HCT116 (cell line): ENCODE measurements around the gene GSC2. TPM values are rescaled to one million over a fixed set of nuclear protein-coding genes. Genes with fewer than 3 reads are reported as not detected.

ENCODE experiments used
- ATAC-seq: fragments of 200-7000 bp; cut with Tn5 transposase; 2 replicates; pipeline ENCODE4 v1.9.1; 2020; ENCODE audit warnings: mild to moderate bottlenecking, moderate library complexity
- BruUV-seq: library from RNA; stranded (reverse); fragments of 400-500 nt; replicated peaks from 2 replicates; lab custom pipeline; 2021; lab: Mats Ljungman, UMichigan
- CTCF ChIA-PET: fragments of 300-600 bp; sonication (Branson Sonifier 250); formaldehyde crosslinking; loops from one replicate; lab custom pipeline; 2021; ENCODE audit warnings: antibody characterized with exemption; lab: Charles Lee
- POLR2A ChIA-PET: fragments of 300-600, 350-600 bp; sonication (Branson Sonifier 250); formaldehyde crosslinking; loops from one replicate; lab custom pipeline; 2021; ENCODE audit warnings: antibody characterized with exemption; lab: Charles Lee
- RAD21 ChIA-PET, 2 experiments: fragments of 300-600 bp; sonication (Branson Sonifier 250); formaldehyde crosslinking; loops; one replicate each; lab custom pipeline; 2023; ENCODE audit warnings: low total read pairs in 2 of 2; ENCODE audit not compliant: uncharacterized antibody in 2 of 2, unreplicated experiment in 2 of 2, low non-redundant PET in 1 of 2; lab: Charles Lee
- DNase-seq: peaks from one replicate; pipeline ENCODE4 v3.0.0-alpha.2; 2010; ENCODE audit warnings: low read depth, low spot score
- H2AFZ ChIP-seq: fragments of 200-600 bp; shearing (Covaris generic), sonication (generic); 2 replicates; pipeline ENCODE4 v1.6.1; 2017; ENCODE audit warnings: low read depth, mixed run types, mixed read lengths, antibody characterized with exemption, low read length; ENCODE audit not compliant: poor library complexity, severe bottlenecking
- H3K27ac ChIP-seq: 2 replicates; pipeline ENCODE4 v1.5.1; 2012; ENCODE audit warnings: low read depth, low read length
- H3K27me3 ChIP-seq: fragments of 200-600 bp; sonication (generic); 2 replicates; pipeline ENCODE4 v1.6.1; 2016; ENCODE audit warnings: mixed run types, low read length, mixed read lengths; ENCODE audit not compliant: insufficient read depth
- H3K36me3 ChIP-seq, 2 experiments: fragments of 200-500 bp in 1 of 2; fragments of 200-600 bp in 1 of 2; sonication (Bioruptor generic) in 1 of 2; sonication (generic) in 1 of 2; 2 replicates each; pipeline versions ENCODE4 v1.5.1 to v1.6.1; 2014 to 2016; ENCODE audit warnings: low read length in 2 of 2, inconsistent platforms in 1 of 2, mixed read lengths in 1 of 2, mixed run types in 1 of 2; ENCODE audit not compliant: insufficient read depth in 2 of 2, control insufficient read depth in 1 of 2
- H3K4me1 ChIP-seq, 2 experiments: fragments of 200-600 bp in 1 of 2; sonication (generic) in 1 of 2; 2 replicates each; pipeline versions ENCODE4 v1.5.1 to v1.6.1; 2012 to 2017; ENCODE audit warnings: low read length in 2 of 2, inconsistent platforms in 1 of 2, mild to moderate bottlenecking in 1 of 2, mixed read lengths in 1 of 2, mixed run types in 1 of 2, moderate library complexity in 1 of 2; ENCODE audit not compliant: insufficient read depth in 2 of 2, control insufficient read depth in 1 of 2
- H3K4me2 ChIP-seq: fragments of 200-600 bp; sonication (generic); 2 replicates; pipeline ENCODE4 v1.6.1; 2017; ENCODE audit warnings: mixed run types, low read length, mixed read lengths
- H3K4me3 ChIP-seq, 2 experiments: fragments of 200-600 bp in 1 of 2; sonication (generic) in 1 of 2; replicated peaks in 1 of 2; 2 replicates each; pipeline ENCODE4 v1.5.1; 2011 to 2016; ENCODE audit warnings: low read length in 2 of 2, control low read depth in 1 of 2, low read depth in 1 of 2, mild to moderate bottlenecking in 1 of 2, mixed read lengths in 1 of 2, mixed run types in 1 of 2
- H3K79me2 ChIP-seq: fragments of 200-600 bp; sonication (generic); 2 replicates; pipeline ENCODE4 v1.6.1; 2017; ENCODE audit warnings: mild to moderate bottlenecking, mixed run types, low read length, moderate library complexity, mixed read lengths; ENCODE audit not compliant: insufficient read depth
- H3K9ac ChIP-seq: fragments of 200-600 bp; sonication (generic); 2 replicates; pipeline ENCODE4 v1.6.1; 2016; ENCODE audit warnings: low read length, mixed read lengths
- H3K9me2 ChIP-seq: fragments of 200-600 bp; sonication (generic), shearing (Covaris generic); 2 replicates; pipeline ENCODE4 v1.6.1; 2017; ENCODE audit warnings: mixed run types, mild to moderate bottlenecking, moderate library complexity; ENCODE audit not compliant: insufficient read depth
- H3K9me3 ChIP-seq, 2 experiments: fragments of 200-500 bp in 1 of 2; fragments of 200-600 bp in 1 of 2; sonication (Bioruptor generic) in 1 of 2; sonication (generic) in 1 of 2; 2 replicates each; pipeline ENCODE4 v1.6.1; 2014 to 2017; ENCODE audit warnings: low read length in 2 of 2, mixed read lengths in 2 of 2, inconsistent platforms in 1 of 2, low read depth in 1 of 2, mild to moderate bottlenecking in 1 of 2, mixed run types in 1 of 2, moderate library complexity in 1 of 2; ENCODE audit not compliant: control insufficient read depth in 1 of 2, insufficient read depth in 1 of 2
- H4K20me1 ChIP-seq: fragments of 200-600 bp; sonication (generic), shearing (Covaris generic); 2 replicates; pipeline ENCODE4 v1.6.1; 2017; ENCODE audit warnings: mixed run types, mild to moderate bottlenecking, moderate library complexity; ENCODE audit not compliant: insufficient read depth
- CBX3 ChIP-seq: IDR thresholded peaks from 2 replicates; pipeline ENCODE4 v1.6.1; 2012; ENCODE audit warnings: low read depth
- CEBPB ChIP-seq: IDR thresholded peaks from 2 replicates; pipeline ENCODE4 v1.6.1; 2012; ENCODE audit warnings: low read depth
- EGR1 ChIP-seq: IDR thresholded peaks from 2 replicates; pipeline ENCODE4 v1.6.1; 2012; ENCODE audit warnings: low read depth
- EZH2 ChIP-seq: fragments of 200-600 bp; sonication (generic); IDR thresholded peaks from 2 replicates; pipeline ENCODE4 v1.6.1; 2017; ENCODE audit warnings: antibody characterized with exemption, mixed run types
- EZH2phosphoT487 ChIP-seq: fragments of 200-600 bp; IDR thresholded peaks from 2 replicates; pipeline ENCODE4 v1.6.1; 2018; ENCODE audit warnings: antibody characterized with exemption, borderline replicate concordance
- POLR2A ChIP-seq: IDR thresholded peaks from 2 replicates; pipeline ENCODE4 v1.7.0; 2011; ENCODE audit warnings: borderline replicate concordance; ENCODE audit not compliant: insufficient read depth, insufficient read length; ENCODE audit errors: extremely low read depth
- RAD21 ChIP-seq: IDR thresholded peaks from 2 replicates; pipeline ENCODE4 v1.6.1; 2012; ENCODE audit warnings: low read depth, mild to moderate bottlenecking
- SP1 ChIP-seq: IDR thresholded peaks from 2 replicates; pipeline ENCODE4 v1.6.1; 2012; ENCODE audit warnings: low read depth
- TCF7L2 ChIP-seq: IDR thresholded peaks from 2 replicates; pipeline ENCODE4 v1.7.0; 2011; ENCODE audit warnings: borderline replicate concordance, inconsistent platforms; ENCODE audit not compliant: insufficient read depth, insufficient read length; ENCODE audit errors: extremely low read depth
- YY1 ChIP-seq: IDR thresholded peaks from 2 replicates; pipeline ENCODE4 v1.6.1; 2011; ENCODE audit warnings: low read length, low read depth, moderate library complexity, mild to moderate bottlenecking; ENCODE audit not compliant: insufficient replicate concordance; ENCODE audit errors: extremely low read depth
- ZFX ChIP-seq: fragments of 450-650 bp; IDR thresholded peaks from 2 replicates; pipeline ENCODE4 v1.6.1; 2017
- ZNF274 ChIP-seq: fragments of 200-500 bp; sonication (Bioruptor generic); IDR thresholded peaks from 2 replicates; pipeline ENCODE4 v1.6.1; 2014; ENCODE audit warnings: mild to moderate bottlenecking, low read depth, low read length, inconsistent platforms
- intact Hi-C: fragments of 100-400 bp; cut with micrococcal nuclease; formaldehyde crosslinking; loops from 2 replicates; pipeline ENCODE4 v1.10.0; 2022
- total RNA-seq: library from RNA; stranded (reverse); gene quantifications from one replicate; pipeline ENCODE4 v1.2.1, GENCODE V29; 2021; ENCODE audit not compliant: unreplicated experiment
- TF ChIP-seq, protein P1 (sequence below), 3 experiments: fragments of 200-600 bp in 1 of 3; sonication (generic) in 1 of 3; IDR thresholded peaks in 2 of 3; conservative IDR thresholded peaks in 1 of 3; 2 replicates each; pipeline ENCODE4 v1.5.1; 2012 to 2017; ENCODE audit warnings: low read depth in 2 of 3, low read length in 2 of 3, antibody characterized with exemption in 1 of 3, borderline replicate concordance in 1 of 3, control low read depth in 1 of 3, mild to moderate bottlenecking in 1 of 3, mixed read lengths in 1 of 3, mixed run types in 1 of 3, moderate library complexity in 1 of 3; ENCODE audit not compliant: insufficient read depth in 1 of 3
- TF ChIP-seq, protein P2 (sequence below): IDR thresholded peaks from 2 replicates; pipeline ENCODE4 v1.6.1; 2012; ENCODE audit warnings: low read depth
- TF ChIP-seq, protein P3 (sequence below): IDR thresholded peaks from 2 replicates; pipeline ENCODE4 v1.6.1; 2011; ENCODE audit warnings: mild to moderate bottlenecking, low read length, moderate library complexity; ENCODE audit not compliant: insufficient replicate concordance; ENCODE audit errors: extremely low read depth
- TF ChIP-seq, protein P4 (sequence below): IDR thresholded peaks from 2 replicates; pipeline ENCODE4 v1.6.1; 2012

Gene GSC2
- total RNA-seq, 1 experiment from 2014 or later: not detected

DNA sequence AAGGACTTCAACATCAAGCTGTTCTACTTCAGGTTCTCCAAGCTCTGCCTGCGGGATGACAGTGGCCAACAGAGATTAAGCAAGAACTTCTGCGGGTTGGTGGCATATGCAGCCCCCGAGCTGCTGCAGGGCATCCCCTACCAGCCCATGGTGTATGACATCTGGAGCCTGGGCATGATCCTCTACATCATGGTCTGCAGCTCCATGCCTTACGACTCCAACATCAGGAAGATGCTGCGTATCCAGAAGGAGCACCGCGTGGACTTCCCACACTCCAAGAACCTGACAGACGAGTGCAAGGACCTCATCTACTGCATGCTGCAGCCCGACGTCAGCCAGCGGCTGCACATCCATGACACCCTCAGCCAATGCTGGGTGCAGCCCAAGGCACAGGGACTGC lies 25.1 kb downstream of the GSC2 start (continued):
- TF ChIP-seq EZH2phosphoT487 (no peak), ZFX (no peak), YY1 (no peak)
- TF ChIP-seq, protein P1, sequence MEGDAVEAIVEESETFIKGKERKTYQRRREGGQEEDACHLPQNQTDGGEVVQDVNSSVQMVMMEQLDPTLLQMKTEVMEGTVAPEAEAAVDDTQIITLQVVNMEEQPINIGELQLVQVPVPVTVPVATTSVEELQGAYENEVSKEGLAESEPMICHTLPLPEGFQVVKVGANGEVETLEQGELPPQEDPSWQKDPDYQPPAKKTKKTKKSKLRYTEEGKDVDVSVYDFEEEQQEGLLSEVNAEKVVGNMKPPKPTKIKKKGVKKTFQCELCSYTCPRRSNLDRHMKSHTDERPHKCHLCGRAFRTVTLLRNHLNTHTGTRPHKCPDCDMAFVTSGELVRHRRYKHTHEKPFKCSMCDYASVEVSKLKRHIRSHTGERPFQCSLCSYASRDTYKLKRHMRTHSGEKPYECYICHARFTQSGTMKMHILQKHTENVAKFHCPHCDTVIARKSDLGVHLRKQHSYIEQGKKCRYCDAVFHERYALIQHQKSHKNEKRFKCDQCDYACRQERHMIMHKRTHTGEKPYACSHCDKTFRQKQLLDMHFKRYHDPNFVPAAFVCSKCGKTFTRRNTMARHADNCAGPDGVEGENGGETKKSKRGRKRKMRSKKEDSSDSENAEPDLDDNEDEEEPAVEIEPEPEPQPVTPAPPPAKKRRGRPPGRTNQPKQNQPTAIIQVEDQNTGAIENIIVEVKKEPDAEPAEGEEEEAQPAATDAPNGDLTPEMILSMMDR (IDR thresholded peaks at IDR 0.05 in 2 of 3, conservative IDR thresholded peaks at IDR 0.05 in 1 of 3; ENCODE audit: borderline replicate concordance in 1 of 3, insufficient read depth in 1 of 3, low read depth in 2 of 3, low read length in 2 of 3): no peak

DNA sequence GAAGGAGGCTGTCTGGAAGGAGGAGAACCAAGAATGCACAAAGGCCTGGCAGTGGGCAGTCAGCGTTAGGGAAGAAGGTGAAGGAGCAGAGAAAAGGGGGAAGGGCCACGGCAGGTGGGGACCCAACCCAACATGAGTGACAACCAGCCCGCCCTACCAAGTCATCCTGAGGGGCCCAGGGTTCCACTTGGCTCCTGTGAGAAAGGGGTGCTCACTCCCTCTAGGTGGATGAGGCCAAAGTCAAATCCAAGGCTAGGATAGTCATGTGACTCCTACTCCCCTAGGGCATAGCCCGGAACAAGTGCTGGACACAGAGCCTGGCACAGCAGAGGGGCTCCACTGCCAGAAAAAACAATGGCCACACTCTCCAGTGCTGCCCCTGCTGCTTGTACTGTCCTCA lies 25.7 kb downstream of the GSC2 start:
- intact Hi-C loops: loop anchor here (5.0 kb wide), 1 partner anchor 353 kb away; the partner anchor contains the start of genes CDC45 and UFD1
- Histone ChIP-seq H4K20me1 (no peaks in the 10 kb centered on the region), H2AFZ (no peak overlapping the region), H3K27me3 (no peaks in the 10 kb centered on the region), H3K4me1 (peaks cover 10 to 23% of the 10 kb centered on the region in 2 experiments), H3K9ac (no peak overlapping the region), H3K9me2 (no peaks in the 10 kb centered on the region), H3K4me2 (no peak overlapping the region), H3K9me3 (no peaks in the 10 kb centered on the region), H3K4me3 (no peak overlapping the region), H3K36me3 (0 out of 4 replicates have a peak, but pooled peaks cover 0 to 4% of the 10 kb centered on the region in 2 experiments), H3K79me2 (peaks cover 28% of the 10 kb centered on the region), H3K27ac (no peak overlapping the region)
- TF ChIP-seq CEBPB (no peak), YY1 (no peak), EGR1 (no peak), ZNF274 (no peak), POLR2A (no peak), CBX3 (no peak), TCF7L2 (no peak), ZFX (no peak), EZH2phosphoT487 (no peak), EZH2 (no peak), SP1 (no peak), RAD21 (no peak)
- TF ChIP-seq, protein P2, sequence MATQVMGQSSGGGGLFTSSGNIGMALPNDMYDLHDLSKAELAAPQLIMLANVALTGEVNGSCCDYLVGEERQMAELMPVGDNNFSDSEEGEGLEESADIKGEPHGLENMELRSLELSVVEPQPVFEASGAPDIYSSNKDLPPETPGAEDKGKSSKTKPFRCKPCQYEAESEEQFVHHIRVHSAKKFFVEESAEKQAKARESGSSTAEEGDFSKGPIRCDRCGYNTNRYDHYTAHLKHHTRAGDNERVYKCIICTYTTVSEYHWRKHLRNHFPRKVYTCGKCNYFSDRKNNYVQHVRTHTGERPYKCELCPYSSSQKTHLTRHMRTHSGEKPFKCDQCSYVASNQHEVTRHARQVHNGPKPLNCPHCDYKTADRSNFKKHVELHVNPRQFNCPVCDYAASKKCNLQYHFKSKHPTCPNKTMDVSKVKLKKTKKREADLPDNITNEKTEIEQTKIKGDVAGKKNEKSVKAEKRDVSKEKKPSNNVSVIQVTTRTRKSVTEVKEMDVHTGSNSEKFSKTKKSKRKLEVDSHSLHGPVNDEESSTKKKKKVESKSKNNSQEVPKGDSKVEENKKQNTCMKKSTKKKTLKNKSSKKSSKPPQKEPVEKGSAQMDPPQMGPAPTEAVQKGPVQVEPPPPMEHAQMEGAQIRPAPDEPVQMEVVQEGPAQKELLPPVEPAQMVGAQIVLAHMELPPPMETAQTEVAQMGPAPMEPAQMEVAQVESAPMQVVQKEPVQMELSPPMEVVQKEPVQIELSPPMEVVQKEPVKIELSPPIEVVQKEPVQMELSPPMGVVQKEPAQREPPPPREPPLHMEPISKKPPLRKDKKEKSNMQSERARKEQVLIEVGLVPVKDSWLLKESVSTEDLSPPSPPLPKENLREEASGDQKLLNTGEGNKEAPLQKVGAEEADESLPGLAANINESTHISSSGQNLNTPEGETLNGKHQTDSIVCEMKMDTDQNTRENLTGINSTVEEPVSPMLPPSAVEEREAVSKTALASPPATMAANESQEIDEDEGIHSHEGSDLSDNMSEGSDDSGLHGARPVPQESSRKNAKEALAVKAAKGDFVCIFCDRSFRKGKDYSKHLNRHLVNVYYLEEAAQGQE: no peak
- TF ChIP-seq, protein P3, sequence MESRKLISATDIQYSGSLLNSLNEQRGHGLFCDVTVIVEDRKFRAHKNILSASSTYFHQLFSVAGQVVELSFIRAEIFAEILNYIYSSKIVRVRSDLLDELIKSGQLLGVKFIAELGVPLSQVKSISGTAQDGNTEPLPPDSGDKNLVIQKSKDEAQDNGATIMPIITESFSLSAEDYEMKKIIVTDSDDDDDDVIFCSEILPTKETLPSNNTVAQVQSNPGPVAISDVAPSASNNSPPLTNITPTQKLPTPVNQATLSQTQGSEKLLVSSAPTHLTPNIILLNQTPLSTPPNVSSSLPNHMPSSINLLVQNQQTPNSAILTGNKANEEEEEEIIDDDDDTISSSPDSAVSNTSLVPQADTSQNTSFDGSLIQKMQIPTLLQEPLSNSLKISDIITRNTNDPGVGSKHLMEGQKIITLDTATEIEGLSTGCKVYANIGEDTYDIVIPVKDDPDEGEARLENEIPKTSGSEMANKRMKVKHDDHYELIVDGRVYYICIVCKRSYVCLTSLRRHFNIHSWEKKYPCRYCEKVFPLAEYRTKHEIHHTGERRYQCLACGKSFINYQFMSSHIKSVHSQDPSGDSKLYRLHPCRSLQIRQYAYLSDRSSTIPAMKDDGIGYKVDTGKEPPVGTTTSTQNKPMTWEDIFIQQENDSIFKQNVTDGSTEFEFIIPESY: no peak
- TF ChIP-seq, protein P4, sequence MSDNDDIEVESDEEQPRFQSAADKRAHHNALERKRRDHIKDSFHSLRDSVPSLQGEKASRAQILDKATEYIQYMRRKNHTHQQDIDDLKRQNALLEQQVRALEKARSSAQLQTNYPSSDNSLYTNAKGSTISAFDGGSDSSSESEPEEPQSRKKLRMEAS: no peak
- BruUV-seq: no TSS peak
- ChIA-PET POLR2A (interaction anchor here (0.7 kb wide), 1 partner anchor 19 kb away, joined by 3 read pairs; no protein-coding TSS in a partner anchor), CTCF (no interaction called here), RAD21 (no interaction called here)
- DNase-seq (no peak), ATAC-seq (no peak)
